OCI-LY3 (cell line): ENCODE measurements around the gene CAPNS2.

ENCODE experiments used
- CTCF ChIP-seq: fragments of 200-600, 300-600 bp; sonication (generic); IDR thresholded peaks from 2 replicates; pipeline ENCODE4 v1.5.1; 2014; ENCODE audit warnings: antibody characterized with exemption, low read length, low read depth
- EZH2phosphoT487 ChIP-seq: fragments of 200-600 bp; shearing (Covaris generic); IDR thresholded peaks from 2 replicates; pipeline ENCODE4 v1.6.1; 2018; ENCODE audit warnings: antibody characterized with exemption, mixed run types, low read depth

- TF ChIP-seq CTCF, result no peak
- TF ChIP-seq EZH2phosphoT487, result no peak
Observed at GRCh38 chr16:55565086-55565485, 1.4 kb upstream of the CAPNS2 start.
